ENCODE measurements around the gene TEX30.

The TEX30 gene

GRCh38 chr13:102768909-102769308, 4.7 kb downstream of the TEX30 start:
- TF ChIP-seq ZFX (IDR thresholded peaks at IDR 0.05): no peak
- no peak for TF ChIP-seq CTCF (conservative IDR thresholded peaks at IDR 0.05)
- H3K27ac ChIP-seq: no peak overlapping the region

GRCh38 chr13:102763741-102764140, 9.8 kb downstream of the TEX30 start:
- no peak for TF ChIP-seq CTCF (conservative IDR thresholded peaks at IDR 0.05)
- TF ChIP-seq ZFX (IDR thresholded peaks at IDR 0.05): no peak
- no peak overlapping the region for H3K27ac ChIP-seq

- no peak for TF ChIP-seq CTCF (conservative IDR thresholded peaks at IDR 0.05)
- TF ChIP-seq ZFX (IDR thresholded peaks at IDR 0.05): no peak
- no peak overlapping the region for H3K27ac ChIP-seq
Measured at GRCh38 chr13:102761071-102761470, 12.5 kb downstream of the TEX30 start.

- H3K27ac ChIP-seq: no peak overlapping the region
- TF ChIP-seq ZFX (IDR thresholded peaks at IDR 0.05) (no peak), CTCF (conservative IDR thresholded peaks at IDR 0.05) (no peak)
Measured at GRCh38 chr13:102758842-102759241, 14.7 kb downstream of the TEX30 start.

- TF ChIP-seq CTCF (conservative IDR thresholded peaks at IDR 0.05) (no peak), ZFX (IDR thresholded peaks at IDR 0.05) (no peak)
Measured at GRCh38 chr13:102757006-102757405, 16.6 kb downstream of the TEX30 start.

GRCh38 chr13:102751886-102752285, 21.7 kb downstream of the TEX30 start:
- no peak overlapping the region for H3K27ac ChIP-seq
- TF ChIP-seq ZFX (IDR thresholded peaks at IDR 0.05) (no peak), CTCF (conservative IDR thresholded peaks at IDR 0.05) (no peak)

More at GRCh38 chr13:102757006-102757405, 16.6 kb downstream of the TEX30 start:
- no peak overlapping the region for H3K27ac ChIP-seq

- TF ChIP-seq CTCF (conservative IDR thresholded peaks at IDR 0.05): no peak
- no peak for TF ChIP-seq ZFX (IDR thresholded peaks at IDR 0.05)
- H3K27ac ChIP-seq: no peak overlapping the region
Measured at GRCh38 chr13:102742506-102742905, 31.1 kb downstream of the TEX30 start.

Measured in C4-2B (cell line).